GM18511 (cell line): ENCODE measurements around the gene IGF2BP2.
"Not testable (repeated sequence)": the region's sequence is repeated elsewhere in the genome, so short reads cannot be mapped to it uniquely, and the experiment has no call there.

Experiments used
- ATAC-seq: cut with Tn5 transposase; IDR thresholded peaks from one replicate; pipeline ENCODE4 v1.9.1; 2021; ENCODE audit warnings: mild to moderate bottlenecking, moderate library complexity; ENCODE audit not compliant: unreplicated experiment

Gene IGF2BP2

GRCh38 chr3:185807445-185808068, 17.3 kb downstream of the IGF2BP2 start:
- no peak for ATAC-seq

DNA sequence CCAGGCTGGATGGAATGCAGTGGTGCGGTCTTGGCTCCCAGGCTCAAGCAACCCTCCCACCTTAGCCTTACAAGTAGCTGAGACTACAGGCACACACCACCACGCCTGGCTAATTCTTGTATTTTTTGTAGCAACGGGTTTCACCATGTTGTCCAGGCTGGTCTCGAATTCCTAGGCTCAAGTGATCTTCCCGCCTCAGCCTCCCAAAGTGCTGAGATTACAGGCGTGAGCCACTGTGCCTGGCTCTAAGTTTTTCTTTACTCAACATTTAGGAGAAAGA, 26.1 kb downstream of the IGF2BP2 start:
- not testable (repeated sequence) for ATAC-seq

DNA sequence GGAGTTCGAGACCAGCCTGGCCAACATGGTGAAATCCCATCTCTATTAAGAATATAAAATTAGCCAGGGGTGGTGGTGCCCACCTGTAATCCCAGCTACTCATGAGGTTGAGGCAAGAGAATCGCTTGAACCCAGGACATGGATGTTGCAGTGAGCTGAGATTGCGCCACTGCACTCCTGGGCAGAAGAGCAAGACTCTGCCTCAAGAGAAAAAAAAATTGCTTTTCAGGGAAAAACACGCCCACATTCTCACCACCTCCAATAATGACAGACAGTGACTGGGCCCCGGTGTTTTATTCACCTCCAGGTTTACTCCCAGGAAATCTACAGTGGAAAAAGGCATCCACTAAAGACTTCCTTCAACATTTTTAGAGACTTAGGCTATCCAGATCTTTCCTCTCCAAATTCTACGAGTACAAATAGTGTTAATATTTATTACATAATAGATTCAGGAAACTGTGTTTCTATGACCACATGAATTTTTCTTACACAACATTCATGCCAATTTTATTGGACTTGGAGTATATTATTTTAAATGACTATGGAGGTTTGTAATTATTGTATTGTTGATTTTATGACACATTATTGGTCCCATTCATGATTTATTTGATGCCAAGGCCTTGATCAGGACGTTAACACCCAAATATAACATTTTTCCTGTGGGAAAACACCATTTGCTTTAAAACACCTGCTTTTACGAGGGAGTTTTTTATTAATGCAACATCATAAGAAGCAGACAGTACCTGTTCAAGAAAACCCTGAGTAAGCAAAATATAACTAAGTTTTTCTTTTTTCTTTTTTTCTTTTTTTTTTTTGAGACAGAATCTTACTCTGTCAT, 26.6 kb downstream of the IGF2BP2 start:
- no peak for ATAC-seq

DNA sequence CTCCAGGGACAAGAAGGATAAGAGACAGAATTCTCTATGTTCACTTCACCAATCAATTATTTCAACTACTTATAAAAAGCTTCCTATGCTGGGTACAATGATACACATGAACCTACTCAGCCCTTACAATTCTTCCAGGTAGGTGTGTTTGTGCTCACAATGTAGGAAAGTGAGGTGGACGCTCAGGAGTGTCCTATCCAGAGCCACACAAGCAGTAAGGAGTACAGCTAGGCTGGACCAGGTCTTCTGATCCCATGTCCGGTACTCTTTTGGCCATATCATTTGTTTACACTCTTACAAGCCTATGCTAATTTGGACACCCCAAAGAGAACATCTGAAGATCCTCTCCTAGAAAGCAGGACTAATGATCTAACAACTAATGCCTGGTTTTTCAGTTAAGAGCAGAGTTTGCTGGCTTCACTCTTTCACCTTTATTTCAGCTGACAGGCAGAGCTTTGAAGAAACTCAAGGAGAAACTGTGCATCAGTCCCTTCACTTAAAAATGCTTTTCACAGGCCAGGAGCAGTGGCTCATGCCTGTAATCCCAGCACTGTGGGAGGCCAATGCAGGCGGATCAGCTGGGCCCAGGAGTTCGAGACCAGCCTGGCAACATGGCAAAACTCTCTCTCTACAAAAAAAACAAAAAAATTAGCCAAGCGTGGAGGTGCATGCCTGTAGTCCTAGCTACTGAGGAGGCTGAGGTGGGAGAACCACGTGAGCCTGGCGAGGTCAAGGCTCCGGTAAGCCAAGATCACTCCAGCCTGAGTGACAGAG, 27.5 kb downstream of the IGF2BP2 start:
- ATAC-seq = no peak

- ATAC-seq = no peak
Measured at GRCh38 chr3:185796431-185797107, 28.3 kb downstream of the IGF2BP2 start.

GRCh38 chr3:185793381-185793780, 31.5 kb downstream of the IGF2BP2 start:
- no peak for ATAC-seq

DNA sequence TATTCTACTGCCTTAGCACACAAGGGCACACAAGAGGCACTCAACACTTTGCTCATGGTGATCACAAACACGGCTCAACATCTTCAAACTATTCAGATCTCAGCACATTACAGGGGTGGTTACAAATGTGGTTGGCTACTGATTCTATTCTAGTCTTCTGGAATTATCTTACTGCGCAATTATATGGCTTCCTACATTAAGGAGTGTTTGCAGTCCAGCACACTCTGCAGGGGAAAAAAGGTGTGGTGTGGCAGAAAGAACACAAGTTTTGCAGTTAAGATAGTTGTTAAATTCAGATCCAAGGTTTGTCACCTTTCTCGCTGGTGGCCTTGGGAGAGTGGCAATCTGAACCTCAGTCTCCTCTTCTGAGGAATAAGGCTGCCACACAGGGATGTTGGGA, 31.9 kb downstream of the IGF2BP2 start:
- ATAC-seq = no peak

DNA sequence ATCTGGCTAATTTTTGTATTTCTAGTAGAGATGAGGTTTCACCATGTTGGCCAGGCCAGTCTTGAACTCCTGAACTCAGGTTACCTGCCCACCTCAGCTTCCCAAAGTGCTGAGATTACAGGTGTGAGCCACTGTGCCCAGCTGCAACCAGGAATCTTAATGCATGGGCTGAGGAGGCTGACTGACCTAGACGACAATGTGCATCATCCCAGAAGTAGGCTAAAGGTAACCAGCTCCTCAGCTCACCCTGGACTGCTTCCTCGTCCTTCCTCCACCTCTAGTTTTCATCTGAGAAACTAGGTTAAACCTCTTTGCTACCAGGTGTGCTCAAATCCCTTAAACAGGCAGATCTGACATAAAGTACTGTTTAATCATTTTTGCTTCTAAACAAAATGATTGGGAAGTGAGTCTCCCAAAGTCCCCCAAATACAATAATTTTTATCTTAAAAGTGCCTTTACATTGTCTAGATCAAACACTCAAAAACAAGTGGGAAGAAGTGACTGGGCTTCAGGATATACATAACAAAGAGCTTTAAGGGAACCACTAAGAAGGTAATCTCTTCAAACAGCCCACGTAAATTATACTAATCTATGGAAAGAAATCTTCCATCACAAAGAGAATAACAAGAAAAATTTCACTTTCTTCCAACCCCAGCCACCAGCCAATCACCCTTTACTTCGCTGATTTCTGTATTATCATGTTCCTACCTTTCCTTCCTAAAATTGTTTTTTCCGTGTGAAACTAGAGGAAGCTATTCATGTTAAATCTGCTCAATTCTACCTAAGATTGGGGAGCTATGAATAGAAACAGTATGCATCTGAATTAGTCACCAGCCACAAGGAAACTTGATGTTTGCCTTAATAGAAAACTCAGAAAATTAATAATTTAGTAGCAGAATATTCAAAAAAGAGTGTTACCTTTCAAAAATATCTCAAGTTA, 34.7 kb downstream of the IGF2BP2 start:
- no peak for ATAC-seq

- no peak for ATAC-seq
Measured at GRCh38 chr3:185789134-185789533, 35.7 kb downstream of the IGF2BP2 start.

GRCh38 chr3:185788292-185788691, 36.5 kb downstream of the IGF2BP2 start:
- ATAC-seq = no peak

DNA sequence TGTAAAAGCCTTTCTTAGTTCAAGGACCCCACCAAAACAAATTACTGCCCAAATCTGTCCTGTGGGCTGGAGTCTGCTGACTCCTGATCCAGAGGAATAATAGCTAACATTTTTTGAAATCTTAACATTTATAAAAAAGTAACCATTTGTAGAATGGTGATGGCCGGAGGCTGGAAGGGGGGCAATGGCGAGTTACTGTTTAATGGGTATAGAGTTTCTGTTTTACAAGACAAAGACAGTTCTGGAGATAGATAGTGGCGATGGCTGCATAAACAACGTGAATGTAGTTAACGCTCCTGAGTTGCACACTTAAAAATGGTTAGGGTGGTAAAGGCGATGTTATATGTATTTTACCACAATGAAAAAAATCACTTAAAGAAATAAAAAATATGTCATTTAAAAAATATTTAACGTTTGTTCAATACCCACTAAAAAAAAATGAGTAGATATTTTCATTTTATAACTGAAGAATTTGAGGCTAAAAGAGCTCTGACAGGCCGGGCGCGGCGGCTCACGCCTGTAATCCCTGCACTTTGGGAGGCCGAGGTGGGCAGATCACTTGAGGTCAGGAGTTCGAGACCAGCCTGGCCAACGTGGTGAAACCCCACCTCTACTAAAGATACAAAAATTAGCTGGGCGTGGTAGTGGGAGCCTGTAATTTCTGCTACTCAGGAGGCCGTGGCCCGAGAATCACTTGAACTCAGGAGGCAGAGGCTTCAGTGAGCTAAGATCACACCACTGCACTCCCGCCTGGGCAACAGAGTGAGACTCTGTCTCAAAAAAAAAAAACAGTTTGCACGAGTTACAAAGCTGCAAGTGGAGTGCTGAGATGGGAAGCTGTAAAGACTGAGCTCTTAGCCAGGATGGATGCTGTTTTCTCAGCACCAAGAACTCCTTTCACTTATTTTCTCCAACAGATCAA, 37.6 kb downstream of the IGF2BP2 start:
- no peak for ATAC-seq

- not testable (repeated sequence) for ATAC-seq
Measured at GRCh38 chr3:185786258-185786657, 38.6 kb downstream of the IGF2BP2 start.

DNA sequence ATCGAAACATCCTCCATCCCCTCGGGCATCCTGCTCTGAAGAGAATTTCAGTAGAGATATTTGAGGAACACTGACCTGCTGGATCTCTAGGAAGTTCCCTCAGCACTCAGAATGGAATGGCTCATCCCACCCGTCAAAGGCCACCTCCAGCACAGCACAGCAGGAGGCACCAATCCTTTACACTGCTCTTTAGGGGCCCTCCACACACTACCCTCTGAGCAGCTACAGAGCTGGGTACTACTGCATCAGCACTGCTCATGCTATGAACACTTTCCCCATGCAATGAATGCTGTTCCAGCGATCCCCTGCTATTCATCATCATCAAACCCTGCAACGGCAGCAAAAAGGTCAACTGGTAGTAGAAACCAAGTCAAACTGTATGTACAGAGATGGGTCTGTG, 40.5 kb downstream of the IGF2BP2 start:
- ATAC-seq = no peak

DNA sequence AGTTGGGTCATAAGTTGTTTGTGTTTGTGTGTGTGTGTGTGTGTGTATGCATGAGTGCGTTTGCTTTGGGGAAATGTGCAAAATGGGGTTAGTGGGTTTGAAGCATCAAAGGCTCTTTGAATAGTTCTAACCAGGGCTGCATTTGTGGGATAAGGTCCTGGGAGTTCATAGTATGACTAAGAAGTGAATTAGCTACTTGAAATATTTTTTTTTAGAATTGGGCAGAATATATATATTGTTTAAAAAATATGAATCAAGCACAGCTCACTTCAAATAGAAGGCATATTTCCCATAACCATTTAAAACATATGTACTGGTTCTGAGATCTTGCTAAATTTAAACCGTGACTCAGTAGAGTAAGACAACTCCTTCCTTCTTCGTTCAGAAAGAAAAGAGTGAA, 43.1 kb downstream of the IGF2BP2 start:
- ATAC-seq = no peak

DNA sequence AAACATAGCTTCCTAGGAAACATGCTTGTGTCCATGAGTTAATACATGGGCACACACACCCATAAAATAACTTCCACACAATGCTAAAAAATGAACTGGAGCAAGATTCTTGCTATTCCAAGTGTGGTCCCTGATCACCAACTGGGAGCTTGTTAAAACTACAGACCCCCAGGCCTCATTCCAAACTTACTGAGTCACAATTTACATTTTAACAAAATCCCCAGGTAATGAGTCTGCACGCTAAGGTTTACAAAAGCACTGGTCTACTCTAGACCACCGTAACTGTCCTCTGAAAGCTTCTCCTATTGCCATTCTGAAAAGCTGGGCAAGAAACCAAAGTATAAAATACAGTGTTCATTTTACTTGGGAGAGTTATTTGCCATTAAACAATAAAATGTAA, 45.4 kb downstream of the IGF2BP2 start:
- ATAC-seq = no peak

DNA sequence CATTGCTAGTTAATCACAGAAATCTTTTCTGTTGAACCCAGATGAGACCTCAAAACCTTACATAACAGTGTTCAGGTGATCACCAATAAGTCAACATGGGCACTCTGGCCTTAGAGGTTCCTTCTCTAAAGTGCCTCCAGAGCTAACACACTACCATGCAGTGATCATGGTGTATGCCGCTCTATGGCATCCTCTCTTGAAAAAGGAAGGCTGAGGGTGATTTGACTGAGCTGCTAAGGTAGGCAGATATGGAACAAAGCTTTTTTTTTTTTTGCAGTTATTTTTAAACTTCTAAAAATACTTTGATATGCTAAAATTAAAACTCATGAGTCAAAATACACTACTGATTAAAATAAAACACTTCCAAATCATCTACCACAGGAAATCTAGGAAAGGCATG, 46.0 kb downstream of the IGF2BP2 start:
- ATAC-seq = no peak

DNA sequence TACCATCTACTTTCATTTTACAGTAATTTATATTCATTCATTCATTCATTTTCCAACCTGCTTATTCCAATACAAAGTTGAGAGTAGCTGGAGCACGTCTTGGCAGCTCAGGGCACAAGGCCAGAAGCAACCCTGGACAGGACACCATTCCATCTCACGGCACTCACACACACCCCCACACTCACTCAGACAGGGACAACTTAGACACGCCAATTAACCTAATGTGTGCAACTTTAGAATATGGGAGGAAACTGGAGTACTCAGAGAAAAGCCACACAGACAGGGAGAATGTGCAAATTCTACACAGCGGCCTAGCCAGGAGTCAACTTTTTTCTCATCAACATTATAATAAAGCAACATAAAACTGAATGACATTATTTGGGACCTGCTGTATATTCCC, 46.7 kb downstream of the IGF2BP2 start:
- no peak for ATAC-seq

- no peak for ATAC-seq
Measured at GRCh38 chr3:185770109-185770508, 54.7 kb downstream of the IGF2BP2 start.

DNA sequence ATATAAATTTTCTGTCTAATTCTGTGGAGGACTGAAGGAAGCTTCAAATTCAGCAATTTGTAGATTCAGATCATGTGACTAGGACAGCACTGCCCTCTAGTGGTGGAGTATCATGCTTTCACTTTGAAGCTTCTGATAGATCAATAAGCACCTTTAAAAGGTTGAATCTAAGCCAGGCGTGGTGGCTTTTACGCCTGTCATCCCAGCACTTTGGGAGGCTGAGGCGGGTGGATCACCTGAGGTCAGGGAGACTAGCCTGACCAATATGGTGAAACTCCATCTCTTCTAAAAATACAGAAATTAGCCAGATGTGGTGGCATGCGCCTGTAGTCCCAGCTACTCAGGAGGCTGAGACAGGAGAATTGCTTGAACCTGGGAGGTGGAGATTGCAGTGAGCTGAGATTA, 56.3 kb downstream of the IGF2BP2 start:
- ATAC-seq = not testable (repeated sequence)
